ENCODE data around the gene UBAP1.

GRCh38 chr9:34177593-34178435, 1.0 kb upstream of the UBAP1 start:
- no peak for TF ChIP-seq EP300 (IDR thresholded peaks at IDR 0.05; ENCODE audit: low read depth)
- no peak for TF ChIP-seq POLR2A (IDR thresholded peaks at IDR 0.05)
